ENCODE measurements around the gene XPR1. TPM values are rescaled to one million over a fixed set of nuclear protein-coding genes. Genes with fewer than 3 reads are reported as not detected.

XPR1 gene
- total RNA-seq, 3 donors from 2014 or later (not counting 1 experiment from before 2014, with no cell fraction given): 14.8 to 18.2 (median 16.7) TPM

- Mint-ChIP-seq H3K4me1 (no peaks in the 10 kb centered on the region), H3K9me3 (no peaks in the 10 kb centered on the region), H3K27ac (no peak overlapping the region), H3K36me3 (no peaks in the 10 kb centered on the region), H3K27me3 (ENCODE audit: low read depth in 2 of 2) (peaks cover 24 to 27% of the 10 kb centered on the region in 2 donors), H3K4me3 (no peak overlapping the region)
- Histone ChIP-seq H3K36me3 (ENCODE audit: control insufficient read depth, insufficient read depth, low read length) (no peaks in the 10 kb centered on the region), H3K4me1 (ENCODE audit: control insufficient read depth, insufficient read depth, low read length) (no peaks in the 10 kb centered on the region), H3K4me3 (ENCODE audit: low read length) (no peak overlapping the region), H3K27ac (ENCODE audit: low read length) (no peak overlapping the region), H3K9me3 (ENCODE audit: control insufficient read depth, insufficient read depth, low read length) (no peaks in the 10 kb centered on the region), H3K27me3 (ENCODE audit: control insufficient read depth, insufficient read depth, low read length) (peaks cover 2% of the 10 kb centered on the region)
- 95% methylated on average over 3 of the region's 3 CpGs for WGBS (ENCODE audit: insufficient coverage)
- TF ChIP-seq CTCF (IDR thresholded peaks at IDR 0.05): no peak
- DNase-seq (no peak), ATAC-seq (no peak)
- intact Hi-C loops (cut with micrococcal nuclease): no loop called here
These were observed 8.1 kb upstream of the XPR1 start for GRCh38 chr1:180623579-180624347.

- Mint-ChIP-seq H3K27me3 (ENCODE audit: low read depth in 2 of 2) (peaks cover 24 to 27% of the 10 kb centered on the region in 2 donors), H3K9me3 (no peaks in the 10 kb centered on the region), H3K36me3 (no peaks in the 10 kb centered on the region), H3K4me1 (peaks cover 0 to 3% of the 10 kb centered on the region in 2 donors), H3K4me3 (no peak overlapping the region), H3K27ac (no peak overlapping the region)
- ATAC-seq (no peak), DNase-seq (no peak)
- peaks cover 2% of the 10 kb centered on the region for H3K27me3 ChIP-seq (ENCODE audit: control insufficient read depth, insufficient read depth, low read length)
- no peaks in the 10 kb centered on the region for H3K36me3 ChIP-seq (ENCODE audit: control insufficient read depth, insufficient read depth, low read length)
- no peak for TF ChIP-seq CTCF (IDR thresholded peaks at IDR 0.05)
- peaks cover 3% of the 10 kb centered on the region for H3K4me1 ChIP-seq (ENCODE audit: control insufficient read depth, insufficient read depth, low read length)
- WGBS (ENCODE audit: insufficient coverage): 70% methylated on average over 1 of the region's 1 CpG
- intact Hi-C loops (cut with micrococcal nuclease): no loop called here
- no peak overlapping the region for H3K4me3 ChIP-seq (ENCODE audit: low read length)
- H3K27ac ChIP-seq (ENCODE audit: low read length): no peak overlapping the region
- H3K9me3 ChIP-seq (ENCODE audit: control insufficient read depth, insufficient read depth, low read length): no peaks in the 10 kb centered on the region
These were observed 5.1 kb upstream of the XPR1 start for GRCh38 chr1:180626711-180627110.

- no peak for DNase-seq
- Histone ChIP-seq H3K4me1 (ENCODE audit: control insufficient read depth, insufficient read depth, low read length) (peaks cover 3% of the 10 kb centered on the region), H3K9me3 (ENCODE audit: control insufficient read depth, insufficient read depth, low read length) (no peaks in the 10 kb centered on the region), H3K4me3 (ENCODE audit: low read length) (no peak overlapping the region), H3K36me3 (ENCODE audit: control insufficient read depth, insufficient read depth, low read length) (no peaks in the 10 kb centered on the region), H3K27ac (ENCODE audit: low read length) (no peak overlapping the region), H3K27me3 (ENCODE audit: control insufficient read depth, insufficient read depth, low read length) (no peaks in the 10 kb centered on the region)
- no peaks in the 10 kb centered on the region for H3K36me3 Mint-ChIP-seq
- intact Hi-C loops (cut with micrococcal nuclease): no loop called here
- no peak overlapping the region for H3K27ac Mint-ChIP-seq
- H3K9me3 Mint-ChIP-seq: no peaks in the 10 kb centered on the region
- no peak for ATAC-seq
- H3K4me3 Mint-ChIP-seq: no peak overlapping the region
- H3K4me1 Mint-ChIP-seq: peaks cover 0 to 7% of the 10 kb centered on the region in 2 donors
- H3K27me3 Mint-ChIP-seq (ENCODE audit: low read depth in 2 of 2): peaks cover 24 to 27% of the 10 kb centered on the region in 2 donors
- 82% methylated on average over 1 of the region's 1 CpG for WGBS (ENCODE audit: insufficient coverage)
- no peak for TF ChIP-seq CTCF (IDR thresholded peaks at IDR 0.05)
These were observed 4.4 kb upstream of the XPR1 start for GRCh38 chr1:180627411-180627810.

DNA sequence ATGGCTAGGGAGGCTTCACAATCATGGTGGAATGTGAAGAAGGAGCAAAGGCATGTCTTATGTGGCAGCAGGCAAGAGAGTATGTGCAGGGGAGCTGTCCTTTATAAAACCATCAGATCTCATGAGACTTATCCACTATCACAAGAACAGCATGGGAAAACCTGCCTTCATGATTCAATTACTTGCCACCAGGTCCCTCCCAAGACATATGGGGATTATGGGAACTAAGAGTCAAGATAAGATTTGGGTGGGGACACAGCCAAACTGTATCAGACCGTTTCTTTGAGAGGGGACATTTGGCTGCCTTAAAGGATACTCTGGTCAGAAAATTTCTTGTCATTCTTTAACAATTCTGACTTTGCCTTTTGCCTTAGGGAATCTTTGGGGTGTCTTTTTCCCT, 3.2 kb upstream of the XPR1 start:
- no peak for ATAC-seq
- Mint-ChIP-seq H3K4me1 (peaks cover 0 to 7% of the 10 kb centered on the region in 2 donors), H3K27ac (no peak overlapping the region), H3K9me3 (no peaks in the 10 kb centered on the region), H3K27me3 (ENCODE audit: low read depth in 2 of 2) (peaks cover 24 to 27% of the 10 kb centered on the region in 2 donors), H3K36me3 (no peaks in the 10 kb centered on the region), H3K4me3 (no peak overlapping the region)
- no peak overlapping the region for H3K4me3 ChIP-seq (ENCODE audit: low read length)
- H3K9me3 ChIP-seq (ENCODE audit: control insufficient read depth, insufficient read depth, low read length): no peaks in the 10 kb centered on the region
- H3K36me3 ChIP-seq (ENCODE audit: control insufficient read depth, insufficient read depth, low read length): no peaks in the 10 kb centered on the region
- no peak overlapping the region for H3K27ac ChIP-seq (ENCODE audit: low read length)
- peaks cover 3% of the 10 kb centered on the region for H3K4me1 ChIP-seq (ENCODE audit: control insufficient read depth, insufficient read depth, low read length)
- TF ChIP-seq CTCF (IDR thresholded peaks at IDR 0.05): no peak
- no peaks in the 10 kb centered on the region for H3K27me3 ChIP-seq (ENCODE audit: control insufficient read depth, insufficient read depth, low read length)
- intact Hi-C loops (cut with micrococcal nuclease): no loop called here
- WGBS (ENCODE audit: insufficient coverage): 77% methylated on average over 1 of the region's 1 CpG
- no peak for DNase-seq

All from natural killer cell (primary cell).